Measurements from ENCODE around the gene DRAXIN.

DNA sequence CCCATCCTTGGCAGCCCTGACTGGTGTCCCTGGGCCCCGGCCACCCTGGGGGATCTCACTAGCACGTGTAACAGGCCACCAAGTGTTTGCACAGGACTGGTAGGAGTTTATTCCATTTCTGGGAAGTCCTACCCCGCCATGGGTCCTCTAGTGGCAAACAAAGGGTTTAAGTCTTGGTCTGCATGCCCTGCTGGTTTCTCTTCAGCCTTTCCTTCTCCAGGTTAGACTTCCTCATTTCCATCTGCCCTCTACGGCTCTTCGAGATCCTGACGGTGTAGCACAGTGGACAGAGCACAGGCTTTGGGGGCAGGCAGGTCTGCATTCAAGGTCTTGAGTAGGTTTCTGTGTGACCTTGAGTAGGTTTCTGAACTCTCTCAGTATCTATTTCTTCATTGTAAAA lies 47.3 kb downstream of the DRAXIN start:
- TF ChIP-seq POLR2A (IDR thresholded peaks at IDR 0.05; ENCODE audit: low read length): no peak
- no peak for TF ChIP-seq GATA1 (IDR thresholded peaks at IDR 0.05; ENCODE audit: low read depth, low read length)

Measured in erythroblast (primary cell).